ENCODE results near the gene FAM13B.

- TF ChIP-seq CBX2 (IDR thresholded peaks at IDR 0.05; ENCODE audit: borderline replicate concordance, low read depth) (no peak), HMGXB4 (CRISPR knock-in tag; IDR thresholded peaks at IDR 0.05; ENCODE audit: borderline replicate concordance) (no peak), RAD21 (conservative IDR thresholded peaks at IDR 0.05 in 1 of 2, IDR thresholded peaks at IDR 0.05 in 1 of 2) (no peak), POLR2A (IDR thresholded peaks at IDR 0.05; ENCODE audit: low read length) (no peak), NPAS2 (CRISPR knock-in tag; IDR thresholded peaks at IDR 0.05; ENCODE audit: borderline replicate concordance) (no peak), EP300 (IDR thresholded peaks at IDR 0.05) (no peak), JUN (IDR thresholded peaks at IDR 0.05) (no peak), CTCF (IDR thresholded peaks at IDR 0.05) (no peak), SREBF2 (IDR thresholded peaks at IDR 0.05) (no peak), JUNB (IDR thresholded peaks at IDR 0.05) (no peak), PHF8 (IDR thresholded peaks at IDR 0.05; ENCODE audit: borderline replicate concordance, low read depth) (no peak), USF2 (IDR thresholded peaks at IDR 0.05) (no peak)
Measured at GRCh38 chr5:137945825-137946224, 87.1 kb downstream of the FAM13B start.

Data from A549 (cell line).